Measurements from ENCODE around the gene ICAM1. TPM values are rescaled to one million over a fixed set of nuclear protein-coding genes. Genes with fewer than 3 reads are reported as not detected.
A peak's percentile ranks its signal among the peaks of the same experiment; 100 is the strongest.

The ICAM1 gene
- total RNA-seq, 4 donors from 2014 or later: 6.5 to 32.8 (median 23.2) TPM

DNA sequence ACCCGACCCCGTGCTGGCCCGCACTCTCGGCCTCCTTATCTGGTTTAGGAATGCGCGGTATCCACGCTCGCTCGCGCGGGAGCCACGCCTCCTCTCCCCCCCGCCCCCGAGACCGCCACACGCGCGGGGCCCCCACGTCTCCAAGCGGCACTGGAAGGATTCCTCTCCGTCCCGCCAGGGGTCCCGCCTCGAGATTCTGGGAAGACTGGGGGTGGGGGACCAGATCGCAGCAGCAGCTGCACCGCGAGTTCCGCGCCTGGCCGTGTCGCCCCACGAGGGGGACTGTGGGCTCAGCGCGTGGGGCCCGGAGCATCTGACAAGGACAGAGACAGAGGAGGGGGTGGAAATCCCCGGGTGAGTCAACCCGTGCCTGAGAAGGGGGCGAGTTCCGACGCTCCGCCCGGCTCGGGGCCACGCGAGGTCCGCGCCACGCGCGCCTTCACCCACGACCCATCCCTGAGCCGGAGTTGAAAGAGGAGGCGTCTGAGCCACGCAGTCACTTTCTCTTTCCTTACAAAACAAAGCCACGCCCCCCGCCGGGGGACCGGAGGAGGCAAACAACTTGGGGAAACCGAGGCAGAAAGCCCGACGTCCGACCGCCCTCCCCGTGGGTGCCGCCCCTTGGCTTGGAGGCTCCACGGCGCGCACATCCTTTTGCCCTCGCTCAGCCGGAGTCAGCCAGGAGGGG, 40.6 kb upstream of the ICAM1 start:
- Histone ChIP-seq H3K36me3 (no peaks in the 10 kb centered on the region), H3K27ac (peak overlapping the region; percentile 82 to 89), H3K4me3 (peak overlapping the region; percentile 65 to 85), H3K9me3 (no peaks in the 10 kb centered on the region), H3K4me1 (peaks cover 3 to 9% of the 10 kb centered on the region in 2 donors), H3K27me3 (no peaks in the 10 kb centered on the region)
- TF ChIP-seq, protein P1, sequence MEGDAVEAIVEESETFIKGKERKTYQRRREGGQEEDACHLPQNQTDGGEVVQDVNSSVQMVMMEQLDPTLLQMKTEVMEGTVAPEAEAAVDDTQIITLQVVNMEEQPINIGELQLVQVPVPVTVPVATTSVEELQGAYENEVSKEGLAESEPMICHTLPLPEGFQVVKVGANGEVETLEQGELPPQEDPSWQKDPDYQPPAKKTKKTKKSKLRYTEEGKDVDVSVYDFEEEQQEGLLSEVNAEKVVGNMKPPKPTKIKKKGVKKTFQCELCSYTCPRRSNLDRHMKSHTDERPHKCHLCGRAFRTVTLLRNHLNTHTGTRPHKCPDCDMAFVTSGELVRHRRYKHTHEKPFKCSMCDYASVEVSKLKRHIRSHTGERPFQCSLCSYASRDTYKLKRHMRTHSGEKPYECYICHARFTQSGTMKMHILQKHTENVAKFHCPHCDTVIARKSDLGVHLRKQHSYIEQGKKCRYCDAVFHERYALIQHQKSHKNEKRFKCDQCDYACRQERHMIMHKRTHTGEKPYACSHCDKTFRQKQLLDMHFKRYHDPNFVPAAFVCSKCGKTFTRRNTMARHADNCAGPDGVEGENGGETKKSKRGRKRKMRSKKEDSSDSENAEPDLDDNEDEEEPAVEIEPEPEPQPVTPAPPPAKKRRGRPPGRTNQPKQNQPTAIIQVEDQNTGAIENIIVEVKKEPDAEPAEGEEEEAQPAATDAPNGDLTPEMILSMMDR (IDR thresholded peaks at IDR 0.05): peak in 2 of 4 experiments; percentile 10 to 14
- peak in 1 of 2 donors; percentile 34 for TF ChIP-seq POLR2A (IDR thresholded peaks at IDR 0.05)
- intact Hi-C loops (cut with DNase I; ENCODE audit: low total_unique reads): no loop called here
- peak; percentile 65 to 80 for DNase-seq

DNA sequence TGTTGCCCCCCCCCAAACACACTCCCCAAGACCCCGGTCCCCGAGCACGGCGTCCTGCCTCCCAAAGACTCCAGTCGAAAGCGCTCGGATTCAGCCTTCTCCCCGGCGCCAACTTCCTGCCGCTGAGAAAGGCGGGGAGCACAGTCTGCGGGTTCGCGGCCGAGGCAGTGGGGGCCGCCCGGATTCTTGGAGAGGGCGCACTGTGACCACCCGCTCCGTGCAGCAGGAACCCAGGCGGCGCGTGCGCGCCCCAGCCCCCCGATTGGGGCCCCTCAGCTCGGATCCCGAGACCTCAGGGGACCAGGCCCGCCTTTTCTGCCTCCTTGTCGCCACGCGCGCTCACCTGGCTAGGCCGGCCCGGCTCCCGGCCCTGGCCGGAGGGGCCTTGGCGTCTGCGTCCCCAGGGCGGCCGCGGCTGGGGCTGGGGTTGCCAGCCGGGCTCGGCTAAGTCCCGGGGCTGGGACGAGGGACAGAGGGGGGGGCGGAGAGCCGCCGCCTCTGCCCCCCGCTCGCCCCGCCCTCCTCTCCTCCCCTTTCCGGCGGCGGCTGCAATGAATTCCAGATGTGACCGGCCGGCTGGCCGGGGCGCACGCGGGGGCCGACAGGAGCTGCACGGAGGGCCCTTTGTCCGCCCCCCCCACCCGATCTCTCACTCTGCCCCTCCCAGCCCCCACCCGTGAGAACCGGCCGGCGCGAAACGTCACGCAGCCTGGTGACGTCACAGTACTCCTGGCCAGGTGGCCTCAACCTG, 39.9 kb upstream of the ICAM1 start, which contains the start of gene S1PR2:
TSS of gene S1PR2 (minus strand) at position 471 of the 751 bp plus-strand sequence. CDS start 6,426 bp downstream, outside the sequence.
- intact Hi-C loops (cut with DNase I; ENCODE audit: low total_unique reads): no loop called here
- peak; percentile 80 to 88 for DNase-seq

DNA sequence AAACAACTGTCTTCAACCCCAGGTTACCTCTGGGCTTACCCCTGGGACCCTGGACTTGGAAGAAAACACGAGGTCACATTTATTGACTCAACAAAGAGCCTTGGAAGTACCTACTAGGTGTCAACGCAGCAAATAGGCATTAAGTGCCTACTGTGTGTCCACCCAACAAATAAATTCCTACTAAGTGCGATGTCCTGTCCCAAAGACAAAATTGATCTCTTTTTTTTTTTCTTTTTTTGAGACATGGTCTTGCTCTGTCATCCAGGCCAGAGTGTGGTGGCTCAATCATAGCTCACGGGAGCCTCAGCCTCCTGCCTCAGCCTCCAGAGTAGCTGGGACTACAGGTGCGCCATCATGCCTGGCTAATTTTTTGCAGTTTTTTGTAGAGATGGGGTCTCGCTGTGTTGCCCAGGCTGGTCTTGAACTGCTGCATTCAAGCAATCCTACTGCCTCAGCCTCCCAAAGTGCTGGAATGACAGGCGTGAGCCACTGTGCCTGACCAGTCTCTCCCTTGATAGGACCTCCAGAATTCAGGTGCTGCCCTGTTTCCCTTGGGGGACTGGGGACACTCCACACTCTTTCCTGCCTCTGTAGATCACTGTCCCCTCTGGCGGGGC, 39.2 kb upstream of the ICAM1 start:
- Histone ChIP-seq H3K4me3 (peak overlapping the region; percentile 65 to 85), H3K4me1 (peaks cover 3 to 6% of the 10 kb centered on the region in 2 donors), H3K27me3 (no peaks in the 10 kb centered on the region), H3K27ac (peak overlapping the region; percentile 82 to 89), H3K36me3 (no peaks in the 10 kb centered on the region), H3K9me3 (no peaks in the 10 kb centered on the region)
- no peak for TF ChIP-seq POLR2A (IDR thresholded peaks at IDR 0.05)
- TF ChIP-seq, protein P1 (IDR thresholded peaks at IDR 0.05): no peak
- no peak for DNase-seq
- intact Hi-C loops (cut with DNase I; ENCODE audit: low total_unique reads): no loop called here

More for the DNA sequence above, 39.9 kb upstream of the ICAM1 start, which contains the start of gene S1PR2:
- Histone ChIP-seq H3K4me1 (peaks cover 3 to 8% of the 10 kb centered on the region in 2 donors), H3K4me3 (peak within 1 kb of the TSS; percentile 65 to 85), H3K27me3 (no peaks in the 10 kb centered on the region), H3K27ac (peak within 1 kb of the TSS; percentile 82 to 89), H3K9me3 (no peaks in the 10 kb centered on the region), H3K36me3 (no peaks in the 10 kb centered on the region)
- peak in 1 of 2 donors; percentile 77 for TF ChIP-seq POLR2A (IDR thresholded peaks at IDR 0.05)
- TF ChIP-seq, protein P1 (IDR thresholded peaks at IDR 0.05): peak in 1 of 4 experiments; percentile 1

DNA sequence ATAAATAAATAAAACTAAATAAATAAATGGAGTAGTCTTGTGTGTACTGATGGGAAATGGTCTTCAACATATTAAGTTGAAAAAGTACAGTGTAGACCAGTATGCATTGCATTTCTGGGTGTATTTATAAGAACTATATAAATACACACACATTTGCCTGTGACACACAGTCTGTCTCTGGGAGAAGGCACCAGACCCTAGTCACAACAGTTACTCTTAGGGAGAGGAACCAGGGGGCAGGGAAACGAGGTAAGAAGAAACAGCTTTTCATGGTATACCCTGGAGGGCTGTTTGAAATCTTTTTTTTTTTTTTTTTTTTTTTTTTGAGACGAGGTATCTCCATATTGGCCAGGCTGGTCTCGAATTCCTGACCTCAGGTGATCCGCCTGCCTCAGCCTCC, 37.0 kb upstream of the ICAM1 start:
- no peak for TF ChIP-seq POLR2A (IDR thresholded peaks at IDR 0.05)
- TF ChIP-seq, protein P1 (IDR thresholded peaks at IDR 0.05): no peak
- H3K9me3 ChIP-seq: no peaks in the 10 kb centered on the region
- DNase-seq: no peak
- H3K27ac ChIP-seq: no peak overlapping the region
- H3K4me1 ChIP-seq: peaks cover 0 to 3% of the 10 kb centered on the region in 2 donors
- H3K4me3 ChIP-seq: no peak overlapping the region
- no peaks in the 10 kb centered on the region for H3K36me3 ChIP-seq
- no peaks in the 10 kb centered on the region for H3K27me3 ChIP-seq
- intact Hi-C loops (cut with DNase I; ENCODE audit: low total_unique reads): no loop called here

All from uterus (tissue), 4 donors.